HepG2 (cell line): Measurements from ENCODE around the gene WDR73. TPM values are rescaled to one million over a fixed set of nuclear protein-coding genes. Genes with fewer than 3 reads are reported as not detected.

Experiments used
- CBX1 ChIP-seq: IDR thresholded peaks from one replicate; pipeline ENCODE4 v1.6.1; 2016; ENCODE audit warnings: antibody characterized with exemption, low read depth
- HDAC2 ChIP-seq: sonication (generic); formaldehyde crosslinking; IDR thresholded peaks from 2 replicates; pipeline ENCODE4 v1.4.0; 2020; ENCODE audit warnings: missing genetic modification reagents
- HOXA3 ChIP-seq: sonication (generic); formaldehyde crosslinking; IDR thresholded peaks from 2 replicates; pipeline ENCODE4 v1.5.0; 2020; ENCODE audit warnings: missing genetic modification reagents
- MTF2 ChIP-seq: sonication (generic); formaldehyde crosslinking; IDR thresholded peaks from 2 replicates; pipeline ENCODE4 v1.5.0; 2020; ENCODE audit warnings: missing genetic modification reagents, borderline replicate concordance
- NR1H2 ChIP-seq: sonication (generic); formaldehyde crosslinking; IDR thresholded peaks from 2 replicates; pipeline ENCODE4 v1.8.1; 2022; ENCODE audit warnings: low read depth, missing genetic modification reagents, borderline replicate concordance
- PRPF4 ChIP-seq: fragments of 200-400 bp; formaldehyde crosslinking; IDR thresholded peaks from 2 replicates; pipeline ENCODE4 v1.6.1; 2016; ENCODE audit warnings: low read length, low read depth; ENCODE audit not compliant: poor library complexity, severe bottlenecking
- RAD21 ChIP-seq: fragments of 450-650 bp; formaldehyde crosslinking; IDR thresholded peaks from 2 replicates; pipeline ENCODE4 v1.5.0; 2020; ENCODE audit warnings: mild to moderate bottlenecking
- SNAPC4 ChIP-seq: sonication (generic); formaldehyde crosslinking; IDR thresholded peaks from 2 replicates; pipeline ENCODE4 v1.4.0; 2020; ENCODE audit warnings: mild to moderate bottlenecking, missing genetic modification reagents
- SP1 ChIP-seq, 2 experiments: fragments of 450-650 bp in 1 of 2; sonication (generic) in 1 of 2; formaldehyde crosslinking in 1 of 2; IDR thresholded peaks; 2 replicates each; pipeline versions ENCODE4 v1.4.0 to v1.6.1; 2016 to 2020; ENCODE audit warnings: missing genetic modification reagents in 1 of 2
- TEAD2 ChIP-seq: sonication (generic); formaldehyde crosslinking; IDR thresholded peaks from 2 replicates; pipeline ENCODE4 v1.9.0; 2021; ENCODE audit warnings: missing genetic modification reagents
- TFDP1 ChIP-seq: IDR thresholded peaks from 2 replicates; pipeline ENCODE4 v1.6.1; 2016; ENCODE audit warnings: missing compliant biosample characterization, missing genetic modification reagents, borderline replicate concordance
- THAP11 ChIP-seq: IDR thresholded peaks from 2 replicates; pipeline ENCODE4 v1.6.1; 2016; ENCODE audit warnings: missing biosample characterization, missing genetic modification reagents
- ZBTB1 ChIP-seq: sonication (generic); formaldehyde crosslinking; IDR thresholded peaks from 2 replicates; pipeline ENCODE4 v1.4.0; 2020; ENCODE audit warnings: missing genetic modification reagents, borderline replicate concordance
- ZBTB3 ChIP-seq: sonication (generic); formaldehyde crosslinking; IDR thresholded peaks from 2 replicates; pipeline ENCODE4 v1.4.0; 2020; ENCODE audit warnings: low read depth, mild to moderate bottlenecking, moderate library complexity, missing genetic modification reagents, borderline replicate concordance
- ZIK1 ChIP-seq: sonication (generic); formaldehyde crosslinking; IDR thresholded peaks from 2 replicates; pipeline ENCODE4 v1.5.0; 2020; ENCODE audit warnings: mild to moderate bottlenecking, low read depth, missing genetic modification reagents, borderline replicate concordance
- ZNF296 ChIP-seq: sonication (generic); formaldehyde crosslinking; conservative IDR thresholded peaks from 2 replicates; pipeline ENCODE4 v1.5.0; 2020; ENCODE audit warnings: mild to moderate bottlenecking, missing genetic modification reagents
- ZNF333 ChIP-seq: sonication (generic); formaldehyde crosslinking; IDR thresholded peaks from 2 replicates; pipeline ENCODE4 v1.4.0; 2020; ENCODE audit warnings: mild to moderate bottlenecking, missing genetic modification reagents, borderline replicate concordance
- ZNF577 ChIP-seq: sonication (generic); formaldehyde crosslinking; IDR thresholded peaks from 2 replicates; pipeline ENCODE4 v1.4.0; 2020; ENCODE audit warnings: mild to moderate bottlenecking, low read depth, missing genetic modification reagents, borderline replicate concordance
- ZNF614 ChIP-seq: IDR thresholded peaks from 2 replicates; pipeline ENCODE4 v1.6.1; 2018; ENCODE audit warnings: missing biosample characterization, missing genetic modification reagents, inconsistent platforms, borderline replicate concordance
- ZNF781 ChIP-seq: sonication (generic); formaldehyde crosslinking; IDR thresholded peaks from 2 replicates; pipeline ENCODE4 v1.5.1; 2020; ENCODE audit warnings: borderline replicate concordance, mild to moderate bottlenecking, missing genetic modification reagents; ENCODE audit errors: not compliant biosample characterization
- polyA plus RNA-seq, 8 experiments: library from polyadenylated mRNA; depleted of rRNA in 3 of 8; stranded (reverse) in 7 of 8; unstranded in 1 of 8; fragments of >200 nt; fragmentation: Illumina TruSeq in 4 of 8; extraction: Trizol in 4 of 8; gene quantifications; 2 replicates each; pipeline versions ENCODE4 v1.2.1 to v1.2.3, GENCODE V29; 2011 to 2016; ENCODE audit warnings: low read depth in 4 of 8, missing spikeins in 1 of 8, mixed read lengths in 1 of 8; ENCODE audit not compliant: insufficient read depth in 1 of 8
- total RNA-seq, 5 experiments: library from RNA; depleted of rRNA; stranded (reverse); fragments of >200 nt; fragmentation: Illumina TruSeq; extraction: Trizol; gene quantifications; 2 replicates each; pipeline ENCODE4 v1.2.3, GENCODE V29; 2016; ENCODE audit warnings: low read depth in 1 of 5
- TF ChIP-seq, protein P1 (sequence below): IDR thresholded peaks from 2 replicates; pipeline ENCODE4 v1.6.1; 2016; ENCODE audit warnings: control low read depth
- TF ChIP-seq, protein P2 (sequence below): sonication (generic); formaldehyde crosslinking; IDR thresholded peaks from 2 replicates; pipeline ENCODE4 v1.4.0; 2020; ENCODE audit warnings: missing genetic modification reagents

WDR73 gene
- total and polyA plus RNA-seq, 2 of the 13 experiments (the other 11 are each of a cell fraction or from before 2014, with no cell fraction given): 20.0 to 35.5 TPM

DNA sequence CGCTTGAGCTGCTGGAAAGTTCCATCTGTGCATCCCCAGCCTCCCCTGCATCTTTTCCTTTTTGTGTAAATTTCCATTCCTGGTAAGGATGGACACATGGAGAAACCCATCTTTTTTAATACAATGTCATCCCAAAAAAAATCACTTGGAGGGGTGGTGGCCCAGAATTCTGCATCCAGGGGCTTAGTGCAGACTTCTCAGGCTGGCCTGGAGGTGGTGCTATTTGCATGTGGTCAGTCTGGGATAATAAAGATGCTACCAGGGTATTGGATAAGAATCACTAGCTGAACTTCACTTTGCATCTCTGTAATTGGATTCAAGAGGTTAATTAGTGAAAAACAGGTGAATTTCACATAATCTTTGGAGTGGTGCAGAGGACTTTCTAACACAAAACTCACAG is 55.1 kb downstream of the WDR73 start (continued):
- TF ChIP-seq ZNF781 (CRISPR knock-in tag): no peak
- TF ChIP-seq, protein P1, sequence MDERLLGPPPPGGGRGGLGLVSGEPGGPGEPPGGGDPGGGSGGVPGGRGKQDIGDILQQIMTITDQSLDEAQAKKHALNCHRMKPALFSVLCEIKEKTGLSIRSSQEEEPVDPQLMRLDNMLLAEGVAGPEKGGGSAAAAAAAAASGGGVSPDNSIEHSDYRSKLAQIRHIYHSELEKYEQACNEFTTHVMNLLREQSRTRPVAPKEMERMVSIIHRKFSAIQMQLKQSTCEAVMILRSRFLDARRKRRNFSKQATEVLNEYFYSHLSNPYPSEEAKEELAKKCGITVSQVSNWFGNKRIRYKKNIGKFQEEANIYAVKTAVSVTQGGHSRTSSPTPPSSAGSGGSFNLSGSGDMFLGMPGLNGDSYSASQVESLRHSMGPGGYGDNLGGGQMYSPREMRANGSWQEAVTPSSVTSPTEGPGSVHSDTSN (CRISPR knock-in tag): no peak
- TF ChIP-seq SP1 (IDR thresholded peaks at IDR 0.05): no peak
- no peak for TF ChIP-seq SP1 (CRISPR knock-in tag; IDR thresholded peaks at IDR 0.05)
- TF ChIP-seq ZBTB1 (CRISPR knock-in tag): no peak
- TF ChIP-seq HOXA3 (CRISPR knock-in tag): no peak
- no peak for TF ChIP-seq PRPF4
- peak; percentile 78 for TF ChIP-seq RAD21 (CRISPR knock-in tag)
- no peak for TF ChIP-seq NR1H2 (CRISPR knock-in tag)
- TF ChIP-seq TFDP1 (CRISPR knock-in tag): no peak
- TF ChIP-seq CBX1: no peak
- TF ChIP-seq ZIK1 (CRISPR knock-in tag): no peak
- TF ChIP-seq ZNF296 (CRISPR knock-in tag): no peak
- no peak for TF ChIP-seq ZNF614 (CRISPR knock-in tag)
- TF ChIP-seq HDAC2 (CRISPR knock-in tag): 0 out of 2 replicates have a peak, but pooled peaks have one; percentile 40
- no peak for TF ChIP-seq SNAPC4 (CRISPR knock-in tag)
- TF ChIP-seq ZBTB3: no peak
- TF ChIP-seq ZNF577: no peak
- no peak for TF ChIP-seq TEAD2 (CRISPR knock-in tag)
- no peak for TF ChIP-seq ZNF333 (CRISPR knock-in tag)
- TF ChIP-seq, protein P2, sequence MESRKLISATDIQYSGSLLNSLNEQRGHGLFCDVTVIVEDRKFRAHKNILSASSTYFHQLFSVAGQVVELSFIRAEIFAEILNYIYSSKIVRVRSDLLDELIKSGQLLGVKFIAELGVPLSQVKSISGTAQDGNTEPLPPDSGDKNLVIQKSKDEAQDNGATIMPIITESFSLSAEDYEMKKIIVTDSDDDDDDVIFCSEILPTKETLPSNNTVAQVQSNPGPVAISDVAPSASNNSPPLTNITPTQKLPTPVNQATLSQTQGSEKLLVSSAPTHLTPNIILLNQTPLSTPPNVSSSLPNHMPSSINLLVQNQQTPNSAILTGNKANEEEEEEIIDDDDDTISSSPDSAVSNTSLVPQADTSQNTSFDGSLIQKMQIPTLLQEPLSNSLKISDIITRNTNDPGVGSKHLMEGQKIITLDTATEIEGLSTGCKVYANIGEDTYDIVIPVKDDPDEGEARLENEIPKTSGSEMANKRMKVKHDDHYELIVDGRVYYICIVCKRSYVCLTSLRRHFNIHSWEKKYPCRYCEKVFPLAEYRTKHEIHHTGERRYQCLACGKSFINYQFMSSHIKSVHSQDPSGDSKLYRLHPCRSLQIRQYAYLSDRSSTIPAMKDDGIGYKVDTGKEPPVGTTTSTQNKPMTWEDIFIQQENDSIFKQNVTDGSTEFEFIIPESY (CRISPR knock-in tag): no peak
- no peak for TF ChIP-seq MTF2
- peak; percentile 50; the same call in 1 of the 2 replicates for TF ChIP-seq THAP11 (CRISPR knock-in tag)
